GM19438 (cell line): ENCODE data around the gene PRIM2.
"Not testable (repeated sequence)": the region's sequence is repeated elsewhere in the genome, so short reads cannot be mapped to it uniquely, and the experiment has no call there.

Experiments used
- ATAC-seq: cut with Tn5 transposase; IDR thresholded peaks from one replicate; pipeline ENCODE4 v1.9.1; 2021; ENCODE audit warnings: low read depth; ENCODE audit not compliant: unreplicated experiment

The PRIM2 gene

GRCh38 chr6:57489887-57490286, 172.5 kb downstream of the PRIM2 start:
- not testable (repeated sequence) for ATAC-seq

- not testable (repeated sequence) for ATAC-seq
These were observed 174.4 kb downstream of the PRIM2 start for GRCh38 chr6:57491795-57492194.

- not testable (repeated sequence) for ATAC-seq
These were observed 178.8 kb downstream of the PRIM2 start for GRCh38 chr6:57496251-57496650.

- ATAC-seq: not testable (repeated sequence)
These were observed 183.1 kb downstream of the PRIM2 start for GRCh38 chr6:57500368-57501021.

GRCh38 chr6:57502387-57502786, 185.0 kb downstream of the PRIM2 start:
- not testable (repeated sequence) for ATAC-seq

GRCh38 chr6:57505251-57505650, 187.8 kb downstream of the PRIM2 start:
- ATAC-seq: not testable (repeated sequence)

- ATAC-seq: not testable (repeated sequence)
These were observed 193.0 kb downstream of the PRIM2 start for GRCh38 chr6:57510390-57510789.

GRCh38 chr6:57515171-57515570, 197.7 kb downstream of the PRIM2 start:
- ATAC-seq: not testable (repeated sequence)

- not testable (repeated sequence) for ATAC-seq
These were observed 198.4 kb downstream of the PRIM2 start for GRCh38 chr6:57515845-57516244.

- ATAC-seq: not testable (repeated sequence)
These were observed 199.3 kb downstream of the PRIM2 start for GRCh38 chr6:57516776-57517175.

GRCh38 chr6:57519198-57519597, 201.8 kb downstream of the PRIM2 start:
- not testable (repeated sequence) for ATAC-seq

- not testable (repeated sequence) for ATAC-seq
These were observed 203.7 kb downstream of the PRIM2 start for GRCh38 chr6:57521085-57521484.

GRCh38 chr6:57523221-57523620, 205.8 kb downstream of the PRIM2 start:
- ATAC-seq: not testable (repeated sequence)

- ATAC-seq: not testable (repeated sequence)
These were observed 212.3 kb downstream of the PRIM2 start for GRCh38 chr6:57529755-57530154.

GRCh38 chr6:57532660-57533059, 215.2 kb downstream of the PRIM2 start:
- ATAC-seq: not testable (repeated sequence)

- not testable (repeated sequence) for ATAC-seq
These were observed 217.7 kb downstream of the PRIM2 start for GRCh38 chr6:57535121-57535520.

GRCh38 chr6:57535994-57536393, 218.6 kb downstream of the PRIM2 start:
- ATAC-seq: peak; percentile 62

GRCh38 chr6:57537916-57538315, 220.5 kb downstream of the PRIM2 start:
- not testable (repeated sequence) for ATAC-seq

- not testable (repeated sequence) for ATAC-seq
These were observed 234.5 kb downstream of the PRIM2 start for GRCh38 chr6:57551961-57552360.

GRCh38 chr6:57557855-57558254, 240.4 kb downstream of the PRIM2 start:
- ATAC-seq: not testable (repeated sequence)

GRCh38 chr6:57559170-57559569, 241.7 kb downstream of the PRIM2 start:
- not testable (repeated sequence) for ATAC-seq

- not testable (repeated sequence) for ATAC-seq
These were observed 244.8 kb downstream of the PRIM2 start for GRCh38 chr6:57562233-57562632.
